HG03439 (cell line): ENCODE results near the gene SMIM15.

Experiments
- ATAC-seq: cut with Tn5 transposase; IDR thresholded peaks from one replicate; pipeline ENCODE4 v1.9.1; 2021; ENCODE audit warnings: mild to moderate bottlenecking, moderate library complexity; ENCODE audit not compliant: unreplicated experiment

The SMIM15 gene

GRCh38 chr5:61160497-61160896, 1.8 kb downstream of the SMIM15 start:
- ATAC-seq, result no peak

GRCh38 chr5:61159836-61160235, 2.4 kb downstream of the SMIM15 start:
- ATAC-seq, result no peak

DNA sequence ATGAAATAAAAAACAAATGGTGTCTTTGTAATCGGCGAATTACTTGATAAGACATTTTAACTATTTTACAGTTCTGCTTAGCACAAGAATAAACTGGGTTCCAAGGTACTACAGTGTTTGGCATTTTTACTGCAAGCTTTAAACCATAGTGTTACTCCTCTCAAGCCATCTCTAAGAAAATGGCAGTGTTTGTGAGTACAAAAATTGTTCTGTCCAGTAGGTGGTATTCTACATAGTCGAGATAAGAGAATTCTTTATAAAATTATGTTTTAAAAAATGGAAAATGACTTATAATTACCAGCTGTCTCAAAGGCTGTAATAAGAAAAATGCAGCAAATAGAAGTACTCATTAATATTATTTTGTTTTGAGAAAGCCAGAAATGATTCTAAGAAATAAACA, 3.2 kb downstream of the SMIM15 start:
- no peak for ATAC-seq

DNA sequence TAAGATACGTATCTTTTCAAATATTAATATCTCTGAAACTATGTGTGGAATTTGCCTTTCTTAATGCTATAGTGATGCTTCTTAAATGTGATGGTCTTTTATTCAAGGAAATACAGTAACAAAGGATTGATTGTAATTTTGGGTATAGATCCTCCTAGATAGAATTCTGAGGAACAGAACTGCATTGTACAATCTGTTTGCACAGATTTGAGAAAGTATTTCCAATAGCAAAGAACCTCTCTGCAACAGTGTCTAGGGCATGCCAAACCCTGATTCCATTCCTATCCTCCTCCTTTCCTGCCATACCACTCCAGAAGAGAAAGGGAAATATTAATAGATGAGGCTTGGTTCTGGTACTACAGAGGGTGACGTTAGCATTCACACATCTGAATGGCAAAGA, 10.4 kb downstream of the SMIM15 start:
- no peak for ATAC-seq

- no peak for ATAC-seq
These were observed 13.8 kb downstream of the SMIM15 start for GRCh38 chr5:61148515-61148914.

DNA sequence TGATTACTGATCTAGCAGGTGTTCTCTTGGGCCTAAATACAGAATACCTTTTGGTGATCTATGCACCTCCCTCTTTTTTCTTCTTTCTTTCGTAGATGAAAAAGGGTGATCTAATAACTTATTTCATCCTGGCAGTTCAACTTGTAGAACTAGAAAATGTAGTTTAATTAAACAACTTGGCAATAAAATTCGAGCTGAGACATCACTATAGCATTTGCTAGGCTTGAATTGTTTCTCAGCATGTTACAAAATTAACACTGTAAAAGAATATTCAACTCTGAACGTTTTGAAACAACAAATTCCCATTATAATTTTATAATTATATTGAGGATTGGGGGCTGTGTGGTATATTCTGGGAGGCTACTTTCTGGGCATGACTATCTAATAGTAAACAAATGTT, 19.5 kb downstream of the SMIM15 start:
- no peak for ATAC-seq

DNA sequence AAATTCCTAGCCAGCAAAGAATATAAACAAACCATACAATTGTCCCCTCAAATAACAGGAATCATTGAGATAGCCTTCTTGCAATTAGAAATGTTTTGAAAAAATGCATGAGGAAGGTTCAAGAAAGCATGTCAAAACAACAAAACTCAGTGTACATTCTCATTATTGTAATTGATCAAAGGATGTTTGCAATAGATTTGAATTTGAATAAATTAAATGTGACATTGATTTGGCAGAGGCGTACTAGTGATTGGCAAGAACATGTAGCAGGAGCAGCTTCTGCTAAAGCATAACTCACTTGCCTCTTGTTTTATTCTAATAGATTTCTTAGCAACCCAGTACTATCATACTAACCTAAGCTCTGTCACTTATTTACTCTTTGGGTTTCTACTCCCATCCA, 19.9 kb downstream of the SMIM15 start:
- ATAC-seq, result no peak

- no peak for ATAC-seq
These were observed 20.5 kb downstream of the SMIM15 start for GRCh38 chr5:61141801-61142200.

DNA sequence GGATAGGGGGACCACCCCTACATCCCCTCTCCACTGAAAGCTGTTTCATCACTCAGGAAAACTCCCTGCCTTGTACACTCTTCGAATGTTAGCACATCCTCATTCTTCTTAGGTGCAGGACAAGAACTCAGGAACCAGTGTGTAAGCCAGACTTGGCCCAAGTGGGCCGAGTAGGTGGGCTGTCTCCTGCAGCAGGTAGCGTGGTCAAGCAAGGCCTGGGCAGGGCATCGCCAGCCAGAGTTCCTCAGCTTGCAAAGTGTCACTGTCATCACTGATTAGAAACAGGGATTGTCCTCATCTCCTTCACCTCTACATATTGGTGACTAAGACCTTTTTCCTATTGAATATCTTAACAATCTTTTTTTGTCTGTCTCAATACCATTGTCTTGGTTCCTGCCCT, 22.3 kb downstream of the SMIM15 start:
- ATAC-seq, result no peak

DNA sequence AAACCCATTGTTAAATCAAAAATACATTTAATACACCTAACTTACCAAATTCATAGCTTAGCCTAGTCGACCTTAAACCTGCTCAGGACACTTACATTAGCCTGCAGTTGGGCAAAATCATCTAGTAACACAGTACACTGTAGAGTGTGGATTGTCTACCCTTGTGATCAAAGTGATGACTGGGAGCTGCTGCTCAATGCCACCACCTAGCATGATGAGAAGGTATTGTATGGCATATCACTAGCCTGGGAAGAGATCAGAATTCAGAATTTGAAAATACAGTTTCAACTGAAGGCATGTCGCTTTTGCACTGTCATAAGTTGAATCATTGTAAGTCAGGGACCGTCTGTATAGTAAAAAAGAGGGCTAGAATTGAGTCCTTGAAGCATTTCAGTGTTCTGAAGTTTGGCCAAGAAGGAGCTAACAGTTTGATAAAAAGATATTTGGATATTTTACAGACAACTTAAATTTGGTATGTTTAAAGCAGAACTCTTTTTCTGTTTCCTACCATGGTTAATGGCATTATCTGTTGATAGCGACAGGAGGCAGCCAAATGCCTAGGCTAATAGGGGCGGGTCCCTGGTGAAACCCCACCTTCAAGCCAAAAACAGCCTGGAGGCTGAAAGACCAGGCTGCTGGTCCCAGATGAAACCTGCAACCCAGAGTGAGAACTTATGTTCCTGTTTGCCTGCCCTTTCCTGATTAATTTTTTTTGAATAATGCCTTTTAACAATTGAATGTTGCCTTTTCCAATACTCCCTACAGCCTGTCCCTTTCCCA, 23.0 kb downstream of the SMIM15 start:
- ATAC-seq, result no peak

DNA sequence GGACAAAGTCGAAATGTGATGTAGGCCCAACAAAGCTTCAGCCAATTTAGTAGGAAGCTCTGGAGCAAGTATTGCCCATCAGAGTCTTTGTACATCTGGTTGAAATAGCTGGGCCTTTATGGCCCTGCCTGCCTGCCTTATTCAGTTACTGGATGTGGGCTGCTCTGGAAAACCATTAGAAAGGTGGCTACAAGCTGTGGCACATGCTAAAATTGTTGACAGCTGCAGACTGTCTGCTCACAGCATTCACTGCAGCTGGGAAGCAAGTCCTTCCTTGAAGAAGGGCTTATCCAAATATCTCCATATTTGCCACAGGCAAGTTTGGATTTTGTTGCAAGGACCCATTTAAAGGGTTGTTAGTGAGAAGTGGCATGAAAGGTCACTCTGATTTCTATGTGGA, 24.4 kb downstream of the SMIM15 start:
- ATAC-seq, result no peak

DNA sequence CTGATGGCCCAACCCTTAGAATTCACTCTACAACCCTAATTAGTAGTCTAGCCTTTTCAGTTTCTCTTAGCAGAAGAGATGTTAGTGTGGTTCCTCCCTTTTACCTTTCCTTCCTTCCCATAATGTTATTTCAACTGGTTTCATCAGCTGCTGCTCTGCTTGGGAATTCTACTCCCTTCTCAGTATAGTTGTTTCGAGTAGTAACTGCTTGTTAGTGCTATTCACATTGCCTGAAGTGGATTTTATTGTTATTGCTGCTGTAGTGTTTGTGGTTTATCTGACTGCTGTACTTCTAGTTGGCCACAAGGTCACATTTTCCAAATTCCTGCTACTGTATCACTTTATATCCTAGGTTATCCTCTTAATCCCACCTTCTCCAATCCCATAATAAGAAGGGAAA, 29.7 kb downstream of the SMIM15 start:
- ATAC-seq, result no peak

- ATAC-seq, result no peak
These were observed 32.0 kb downstream of the SMIM15 start for GRCh38 chr5:61130289-61130688.

DNA sequence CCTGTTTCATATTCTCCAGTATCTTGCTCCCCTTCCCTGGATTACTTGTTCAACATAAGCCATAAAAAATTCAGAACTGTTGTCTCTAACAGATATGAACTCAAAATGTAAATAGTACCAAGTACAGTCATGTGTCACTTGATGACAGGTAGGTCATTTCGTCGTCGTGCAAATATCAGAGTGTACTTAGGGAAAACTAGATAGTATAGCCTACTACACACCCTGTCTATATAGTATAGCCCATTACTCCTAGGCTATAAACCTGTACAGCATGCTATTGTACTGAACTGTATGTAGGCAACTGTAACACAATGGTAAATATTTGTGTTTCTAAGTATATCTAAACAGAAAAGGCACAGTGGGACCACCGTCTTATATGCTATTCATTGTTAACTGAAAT, 39.1 kb downstream of the SMIM15 start:
- no peak for ATAC-seq

GRCh38 chr5:61120534-61120933, 41.7 kb downstream of the SMIM15 start:
- ATAC-seq, result no peak

- no peak for ATAC-seq
These were observed 43.2 kb downstream of the SMIM15 start for GRCh38 chr5:61119066-61119465.

GRCh38 chr5:61115968-61116367, 46.3 kb downstream of the SMIM15 start:
- ATAC-seq, result no peak

DNA sequence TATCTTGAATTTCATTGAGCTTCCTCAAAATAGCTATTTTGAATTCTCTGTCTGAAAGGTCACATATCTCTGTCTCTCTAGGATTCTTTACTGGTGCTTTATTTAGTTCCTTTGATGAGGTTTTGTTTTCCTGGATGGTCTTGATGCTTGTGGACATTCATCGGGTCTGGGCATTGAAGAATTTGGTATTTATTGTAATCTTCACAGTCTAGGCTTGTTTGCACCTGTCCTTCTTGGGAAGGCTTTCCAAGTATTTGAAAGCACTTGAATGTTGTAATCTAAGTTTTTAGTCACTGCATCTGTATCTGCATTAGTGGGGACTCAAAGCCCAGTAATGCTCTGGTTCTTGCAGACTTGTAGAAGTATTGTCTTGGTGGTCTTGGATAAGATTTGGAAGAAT, 47.8 kb downstream of the SMIM15 start:
- no peak for ATAC-seq
